Activated naive CD8-positive, alpha-beta T cell (primary cell): Measurements from ENCODE around the gene ENPP3.

Source experiments
- H3K27ac Mint-ChIP-seq: one replicate; pipeline ENCODE4 v1.8.0; 2021; ENCODE audit warnings: mixed read lengths
- H3K27me3 Mint-ChIP-seq: one replicate; pipeline ENCODE4 v1.8.0; 2021; ENCODE audit warnings: mixed read lengths
- H3K36me3 Mint-ChIP-seq: one replicate; pipeline ENCODE4 v1.8.0; 2021; ENCODE audit warnings: mixed read lengths
- H3K4me1 Mint-ChIP-seq: one replicate; pipeline ENCODE4 v1.8.0; 2021; ENCODE audit warnings: low read depth, mixed read lengths
- H3K4me3 Mint-ChIP-seq: one replicate; pipeline ENCODE4 v1.8.0; 2021; ENCODE audit warnings: mild to moderate bottlenecking, mixed read lengths
- H3K9me3 Mint-ChIP-seq: one replicate; pipeline ENCODE4 v1.8.0; 2021; ENCODE audit warnings: low read depth, mixed read lengths

The ENPP3 gene

GRCh38 chr6:131770776-131771175, 133.7 kb downstream of the ENPP3 start:
- no peaks in the 10 kb centered on the region for H3K9me3 Mint-ChIP-seq
- H3K27me3 Mint-ChIP-seq: peaks cover 14% of the 10 kb centered on the region
- H3K4me1 Mint-ChIP-seq: no peaks in the 10 kb centered on the region
- no peaks in the 10 kb centered on the region for H3K36me3 Mint-ChIP-seq
- no peak overlapping the region for H3K4me3 Mint-ChIP-seq
- no peak overlapping the region for H3K27ac Mint-ChIP-seq

GRCh38 chr6:131773284-131773950, 136.3 kb downstream of the ENPP3 start:
- no peak overlapping the region for H3K27ac Mint-ChIP-seq
- H3K4me1 Mint-ChIP-seq: no peaks in the 10 kb centered on the region
- H3K36me3 Mint-ChIP-seq: no peaks in the 10 kb centered on the region
- H3K9me3 Mint-ChIP-seq: no peaks in the 10 kb centered on the region
- H3K4me3 Mint-ChIP-seq: no peak overlapping the region
- H3K27me3 Mint-ChIP-seq: peaks cover 11% of the 10 kb centered on the region

DNA sequence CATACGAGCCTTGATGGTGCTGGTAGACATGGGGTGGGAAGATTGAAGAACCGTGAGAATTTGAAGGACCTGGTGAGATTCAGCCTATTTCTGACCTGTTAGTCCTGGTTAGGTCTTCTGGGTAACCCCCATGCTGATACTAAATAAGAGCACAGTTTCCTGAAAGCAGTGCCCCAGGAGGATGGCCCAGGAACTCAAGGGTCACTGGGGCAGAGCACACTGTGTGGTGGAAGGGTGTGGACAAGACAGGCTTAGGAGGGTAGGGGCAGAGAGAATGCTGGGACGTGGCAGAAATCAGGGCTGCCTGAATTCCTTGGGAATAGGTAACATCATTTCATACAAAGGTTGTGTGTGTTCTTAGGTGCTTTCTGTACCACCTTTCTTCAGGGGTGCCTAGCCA, 138.8 kb downstream of the ENPP3 start:
- no peaks in the 10 kb centered on the region for H3K4me1 Mint-ChIP-seq
- no peaks in the 10 kb centered on the region for H3K9me3 Mint-ChIP-seq
- H3K36me3 Mint-ChIP-seq: no peaks in the 10 kb centered on the region
- no peak overlapping the region for H3K27ac Mint-ChIP-seq
- peaks cover 9% of the 10 kb centered on the region for H3K27me3 Mint-ChIP-seq
- no peak overlapping the region for H3K4me3 Mint-ChIP-seq

DNA sequence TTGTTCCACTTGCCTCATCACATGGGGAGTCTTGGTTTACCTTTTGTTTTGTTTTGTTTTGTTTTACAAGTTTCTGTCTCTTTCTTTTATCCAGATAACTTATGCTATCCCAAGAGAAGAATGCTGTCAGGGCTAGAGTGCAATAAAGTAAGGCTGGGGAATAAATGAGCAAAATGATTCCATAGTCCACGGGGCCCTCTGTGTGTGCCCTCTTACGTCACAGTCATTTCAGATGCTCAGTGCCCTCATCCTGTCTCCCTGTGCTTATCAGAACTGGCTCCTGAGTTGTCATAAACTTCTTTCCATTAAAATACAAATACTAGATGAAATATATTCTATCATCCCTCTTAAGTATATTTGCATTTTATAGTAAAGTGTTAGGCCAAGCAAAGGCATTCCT, 139.9 kb downstream of the ENPP3 start:
- Mint-ChIP-seq H3K9me3 (no peaks in the 10 kb centered on the region), H3K27me3 (peaks cover 6% of the 10 kb centered on the region), H3K4me3 (no peak overlapping the region), H3K27ac (no peak overlapping the region), H3K36me3 (no peaks in the 10 kb centered on the region), H3K4me1 (no peaks in the 10 kb centered on the region)

DNA sequence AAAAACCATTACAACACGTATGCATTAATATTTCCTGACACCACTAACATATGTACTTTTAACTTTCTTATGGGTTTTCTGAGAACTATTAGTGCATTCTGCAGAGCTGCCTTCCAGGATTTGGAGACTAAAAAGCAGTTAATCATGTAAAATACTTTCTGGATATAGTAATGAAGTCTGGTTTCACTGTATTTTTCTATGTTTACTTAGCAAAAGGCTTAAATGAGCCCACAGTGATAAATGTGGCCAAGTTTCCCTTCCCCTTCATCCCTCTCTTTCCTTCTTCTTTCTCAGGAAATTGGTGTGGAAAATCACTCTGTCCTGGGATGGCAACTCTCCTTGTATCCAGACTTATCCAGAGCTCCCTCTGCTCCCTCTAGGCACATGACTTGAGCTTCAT, 141.1 kb downstream of the ENPP3 start:
- Mint-ChIP-seq H3K27ac (no peak overlapping the region), H3K27me3 (peaks cover 3% of the 10 kb centered on the region), H3K4me3 (no peak overlapping the region), H3K9me3 (no peaks in the 10 kb centered on the region), H3K36me3 (no peaks in the 10 kb centered on the region), H3K4me1 (no peaks in the 10 kb centered on the region)

GRCh38 chr6:131779304-131779703, 142.2 kb downstream of the ENPP3 start:
- H3K27me3 Mint-ChIP-seq: peaks cover 3% of the 10 kb centered on the region
- no peaks in the 10 kb centered on the region for H3K9me3 Mint-ChIP-seq
- no peak overlapping the region for H3K4me3 Mint-ChIP-seq
- H3K27ac Mint-ChIP-seq: no peak overlapping the region
- H3K36me3 Mint-ChIP-seq: no peaks in the 10 kb centered on the region
- H3K4me1 Mint-ChIP-seq: no peaks in the 10 kb centered on the region

DNA sequence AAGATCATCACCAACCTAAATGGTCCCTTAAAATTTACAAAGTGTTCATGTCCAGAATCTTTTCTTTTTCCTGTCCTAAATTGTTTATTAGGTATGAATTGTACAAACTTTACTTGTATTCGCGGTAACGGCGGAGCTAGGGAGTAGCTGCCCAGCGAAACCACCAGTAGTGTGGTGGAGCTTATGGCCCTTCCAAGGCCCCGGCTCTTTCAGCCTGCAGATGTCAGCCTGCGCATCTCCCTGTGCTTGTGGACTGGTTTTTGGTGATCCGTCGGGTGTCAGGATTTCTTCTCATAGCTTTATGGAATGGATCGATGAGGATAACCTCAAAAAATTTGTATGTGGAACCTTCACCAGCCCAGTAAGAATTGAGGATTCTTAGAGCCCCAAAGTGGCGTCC, 143.5 kb downstream of the ENPP3 start:
- Mint-ChIP-seq H3K27ac (no peak overlapping the region), H3K9me3 (no peaks in the 10 kb centered on the region), H3K4me3 (no peak overlapping the region), H3K36me3 (no peaks in the 10 kb centered on the region), H3K4me1 (no peaks in the 10 kb centered on the region), H3K27me3 (peaks cover 2% of the 10 kb centered on the region)

GRCh38 chr6:131781687-131782086, 144.6 kb downstream of the ENPP3 start:
- no peaks in the 10 kb centered on the region for H3K9me3 Mint-ChIP-seq
- H3K27ac Mint-ChIP-seq: no peak overlapping the region
- H3K36me3 Mint-ChIP-seq: no peaks in the 10 kb centered on the region
- no peak overlapping the region for H3K4me3 Mint-ChIP-seq
- H3K4me1 Mint-ChIP-seq: no peaks in the 10 kb centered on the region
- H3K27me3 Mint-ChIP-seq: peaks cover 4% of the 10 kb centered on the region

GRCh38 chr6:131782764-131783163, 145.7 kb downstream of the ENPP3 start:
- Mint-ChIP-seq H3K4me1 (no peaks in the 10 kb centered on the region), H3K27me3 (peaks cover 4% of the 10 kb centered on the region), H3K36me3 (no peaks in the 10 kb centered on the region), H3K9me3 (no peaks in the 10 kb centered on the region), H3K4me3 (no peak overlapping the region), H3K27ac (no peak overlapping the region)

DNA sequence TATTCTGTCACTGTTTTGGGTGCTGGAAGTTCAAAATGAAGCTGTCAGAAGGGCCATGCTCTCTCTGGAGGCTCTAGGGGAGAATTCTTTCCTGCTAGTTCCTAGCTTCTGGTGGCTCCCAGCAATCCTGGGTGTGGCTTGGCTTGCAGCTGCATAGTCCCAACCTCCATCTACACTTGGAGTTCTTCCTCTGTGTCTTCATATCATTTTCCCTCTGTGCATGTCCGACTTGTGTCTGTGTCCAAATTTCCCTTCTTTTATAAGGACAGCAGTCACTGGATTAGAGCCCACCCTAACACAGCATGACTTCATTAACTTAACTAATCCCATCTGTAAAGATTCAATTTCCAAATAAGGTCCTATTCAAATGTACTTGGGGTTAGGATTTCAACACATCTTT, 147.5 kb downstream of the ENPP3 start:
- Mint-ChIP-seq H3K4me3 (no peak overlapping the region), H3K4me1 (peaks cover 5% of the 10 kb centered on the region), H3K27ac (no peak overlapping the region), H3K36me3 (no peaks in the 10 kb centered on the region), H3K27me3 (peaks cover 4% of the 10 kb centered on the region), H3K9me3 (no peaks in the 10 kb centered on the region)

DNA sequence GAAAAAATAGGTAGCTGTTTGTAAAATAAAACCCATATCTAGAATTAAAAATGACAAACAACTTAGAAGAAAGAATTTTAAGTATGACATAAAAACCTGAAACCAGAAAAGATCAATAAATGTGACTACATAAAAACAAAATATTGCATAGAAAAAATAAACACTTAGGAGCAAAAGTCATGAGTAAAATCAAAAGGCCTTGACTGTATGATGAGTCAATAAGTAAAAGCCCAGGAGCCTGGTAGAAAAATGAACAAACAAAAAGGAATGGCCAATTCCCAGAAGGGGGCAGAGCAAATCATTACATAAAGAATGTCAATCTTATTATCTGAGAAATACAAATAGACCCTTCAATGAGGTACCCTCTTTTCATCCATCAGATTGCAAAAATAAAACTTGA, 150.0 kb downstream of the ENPP3 start:
- no peak overlapping the region for H3K27ac Mint-ChIP-seq
- H3K36me3 Mint-ChIP-seq: no peaks in the 10 kb centered on the region
- H3K4me1 Mint-ChIP-seq: peaks cover 5% of the 10 kb centered on the region
- H3K27me3 Mint-ChIP-seq: peaks cover 2% of the 10 kb centered on the region
- no peaks in the 10 kb centered on the region for H3K9me3 Mint-ChIP-seq
- no peak overlapping the region for H3K4me3 Mint-ChIP-seq

DNA sequence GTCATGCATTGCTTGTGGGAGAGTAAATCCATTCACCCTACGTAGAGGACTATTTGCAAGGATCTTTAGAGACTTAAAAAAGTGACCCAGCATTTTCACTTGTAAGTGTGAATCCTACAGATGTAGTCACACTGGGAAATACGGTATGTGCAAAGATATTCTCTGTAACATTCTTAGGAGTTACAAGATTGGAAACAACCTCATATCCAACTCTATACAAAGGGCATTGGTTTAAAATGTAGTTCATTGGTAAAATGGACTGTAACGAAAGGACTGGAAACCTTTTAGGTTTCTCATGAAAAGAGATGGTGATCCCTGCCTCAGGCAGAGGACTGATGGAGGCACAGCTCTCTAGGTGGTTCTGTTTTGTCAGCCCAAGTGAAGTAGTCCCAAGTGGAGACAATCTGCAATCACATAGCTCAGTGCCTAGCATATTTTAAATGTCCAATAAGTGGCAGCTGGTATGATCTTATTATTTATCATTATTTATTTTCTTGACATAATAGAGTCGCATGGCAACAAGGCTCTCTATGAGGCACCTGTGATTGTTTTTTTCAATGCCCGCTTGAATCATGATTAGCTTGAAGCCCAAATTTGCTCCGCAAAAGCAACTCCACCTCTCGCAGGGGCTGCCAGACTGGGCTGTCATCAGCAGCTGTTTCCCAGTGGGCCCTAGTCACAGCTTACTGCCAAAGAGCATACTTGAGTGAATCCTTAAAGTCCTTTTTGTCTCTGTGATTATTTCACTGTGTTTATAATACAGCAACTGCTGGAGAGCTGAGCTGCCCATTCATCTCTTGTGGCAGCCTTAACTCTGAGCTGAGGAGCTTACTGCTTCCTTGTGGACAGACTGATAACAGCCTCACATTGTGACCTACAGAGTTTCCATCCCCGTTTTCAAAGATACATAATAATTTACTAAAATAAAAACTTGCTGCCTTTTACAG, 150.9 kb downstream of the ENPP3 start:
- H3K36me3 Mint-ChIP-seq: no peaks in the 10 kb centered on the region
- H3K9me3 Mint-ChIP-seq: no peaks in the 10 kb centered on the region
- no peak overlapping the region for H3K4me3 Mint-ChIP-seq
- peaks cover 2% of the 10 kb centered on the region for H3K27me3 Mint-ChIP-seq
- H3K27ac Mint-ChIP-seq: no peak overlapping the region
- peaks cover 5% of the 10 kb centered on the region for H3K4me1 Mint-ChIP-seq

DNA sequence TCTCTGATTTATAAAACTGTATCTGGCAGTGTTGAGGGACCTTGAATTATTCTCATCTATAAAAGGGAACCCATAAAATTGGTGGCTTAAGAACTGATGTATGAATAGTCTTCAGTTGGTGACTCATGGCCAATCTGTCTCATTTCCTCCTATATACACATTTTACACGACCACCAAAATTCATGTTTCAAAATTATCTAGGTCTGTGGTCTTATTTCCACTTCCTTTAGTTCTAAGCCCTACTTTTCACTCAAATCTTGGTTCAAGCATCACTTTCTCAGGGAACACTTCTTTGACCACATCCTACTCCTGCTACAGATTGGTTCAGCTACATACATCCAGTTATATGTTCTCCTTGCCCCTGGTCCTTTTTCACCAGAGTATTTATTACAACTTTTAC, 152.1 kb downstream of the ENPP3 start:
- Mint-ChIP-seq H3K27ac (peak overlapping the region; percentile 14), H3K36me3 (no peaks in the 10 kb centered on the region), H3K27me3 (peaks cover 2% of the 10 kb centered on the region), H3K4me1 (peaks cover 5% of the 10 kb centered on the region), H3K9me3 (no peaks in the 10 kb centered on the region), H3K4me3 (no peak overlapping the region)

- H3K36me3 Mint-ChIP-seq: no peaks in the 10 kb centered on the region
- peaks cover 5% of the 10 kb centered on the region for H3K4me1 Mint-ChIP-seq
- no peak overlapping the region for H3K4me3 Mint-ChIP-seq
- no peaks in the 10 kb centered on the region for H3K9me3 Mint-ChIP-seq
- H3K27me3 Mint-ChIP-seq: peaks cover 6% of the 10 kb centered on the region
- no peak overlapping the region for H3K27ac Mint-ChIP-seq
Observed at GRCh38 chr6:131791476-131791875, 154.4 kb downstream of the ENPP3 start.

DNA sequence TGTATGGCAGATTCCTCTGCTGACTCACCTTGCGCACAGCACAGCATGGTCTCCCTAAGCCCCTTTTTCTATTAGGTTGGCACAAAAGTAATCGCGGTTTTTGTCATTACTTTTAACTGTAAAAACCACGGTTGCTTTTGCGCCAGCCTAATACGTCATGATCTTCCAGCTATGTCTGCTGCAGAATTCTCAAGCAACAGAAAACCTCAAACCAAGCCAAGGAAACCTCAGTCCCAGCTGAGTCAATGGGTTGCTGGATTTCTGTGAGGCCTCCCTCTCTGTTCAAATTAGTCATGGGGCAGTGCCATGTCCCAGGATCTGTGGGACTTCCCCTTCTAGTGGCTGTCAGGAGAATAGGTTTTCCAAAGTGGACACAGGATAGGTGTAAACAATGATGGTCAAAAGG, 155.0 kb downstream of the ENPP3 start:
- Mint-ChIP-seq H3K4me3 (no peak overlapping the region), H3K27ac (no peak overlapping the region), H3K27me3 (peaks cover 9% of the 10 kb centered on the region), H3K36me3 (no peaks in the 10 kb centered on the region), H3K4me1 (peaks cover 5% of the 10 kb centered on the region), H3K9me3 (no peaks in the 10 kb centered on the region)
